Neural cell (in vitro differentiated cells): Measurements from ENCODE around the gene P2RY11. TPM values are rescaled to one million over a fixed set of nuclear protein-coding genes. Genes with fewer than 3 reads are reported as not detected.
A peak's percentile ranks its signal among the peaks of the same experiment; 100 is the strongest.

ENCODE experiments used
- H2AFZ ChIP-seq: fragments of 200-600, 300-800 bp; sonication (generic), shearing (Covaris generic); 2 replicates; pipeline ENCODE4 v1.6.0; 2014; ENCODE audit warnings: low read depth, mild to moderate bottlenecking, antibody characterized with exemption, low read length, moderate library complexity
- H3F3A ChIP-seq: fragments of 200-600 bp; shearing (Covaris generic); 2 replicates; pipeline ENCODE4 v1.6.1; 2016; ENCODE audit warnings: mild to moderate bottlenecking, moderate library complexity, mixed read lengths, antibody characterized with exemption, low read length; ENCODE audit not compliant: insufficient read depth, poor library complexity, severe bottlenecking
- H3K27ac ChIP-seq: fragments of 200-600, 300-800 bp; sonication (generic), shearing (Covaris generic); 2 replicates; pipeline ENCODE4 v1.5.1; 2014; ENCODE audit warnings: mild to moderate bottlenecking, low read length, moderate library complexity
- H3K27me3 ChIP-seq: fragments of 300-800, 200-600 bp; sonication (generic), shearing (Covaris generic); 2 replicates; pipeline ENCODE4 v1.6.0; 2014; ENCODE audit warnings: mild to moderate bottlenecking, low read depth, low read length, moderate library complexity; ENCODE audit not compliant: insufficient read depth
- H3K36me3 ChIP-seq: fragments of 300-800, 200-600 bp; sonication (generic), shearing (Covaris generic); 2 replicates; pipeline ENCODE4 v1.5.1; 2014; ENCODE audit warnings: mild to moderate bottlenecking, antibody characterized with exemption, low read length, moderate library complexity; ENCODE audit not compliant: insufficient read depth
- H3K4me2 ChIP-seq: fragments of 300-800, 200-600 bp; sonication (generic), shearing (Covaris generic); 2 replicates; pipeline ENCODE4 v1.6.0; 2014; ENCODE audit warnings: mild to moderate bottlenecking, low read length
- H3K4me3 ChIP-seq: fragments of 300-800, 200-600 bp; sonication (generic), shearing (Covaris generic); 2 replicates; pipeline ENCODE4 v1.5.1; 2014; ENCODE audit warnings: mild to moderate bottlenecking, low read length, moderate library complexity
- H3K79me2 ChIP-seq: fragments of 200-600 bp; shearing (Covaris generic); replicated peaks from 2 replicates; pipeline ENCODE4 v1.6.0; 2014; ENCODE audit warnings: mild to moderate bottlenecking, low read length, moderate library complexity; ENCODE audit not compliant: insufficient read depth
- H3K9ac ChIP-seq: fragments of 300-800, 200-600 bp; sonication (generic), shearing (Covaris generic); 2 replicates; pipeline ENCODE4 v1.6.1; 2016; ENCODE audit warnings: mild to moderate bottlenecking, low read length, mixed read lengths
- H3K9me2 ChIP-seq: fragments of 200-600 bp; shearing (Covaris generic); 2 replicates; pipeline ENCODE4 v1.6.1; 2016; ENCODE audit warnings: mild to moderate bottlenecking, low read length, mixed read lengths; ENCODE audit not compliant: insufficient read depth
- H3K9me3 ChIP-seq: fragments of 200-600, 300-800 bp; sonication (generic), shearing (Covaris generic); 2 replicates; pipeline ENCODE4 v1.6.1; 2016; ENCODE audit warnings: mild to moderate bottlenecking, mixed run types, low read length, moderate library complexity, mixed read lengths
- H4K20me1 ChIP-seq: fragments of 200-600 bp; shearing (Covaris generic); 2 replicates; pipeline ENCODE4 v1.6.1; 2016; ENCODE audit warnings: mild to moderate bottlenecking, mixed run types; ENCODE audit not compliant: insufficient read depth
- EP300 ChIP-seq: fragments of 450-650 bp; conservative IDR thresholded peaks from 2 replicates; pipeline ENCODE4 v1.6.1; 2014; ENCODE audit warnings: antibody characterized with exemption, mild to moderate bottlenecking, moderate library complexity; ENCODE audit not compliant: poor library complexity, severe bottlenecking
- EZH2 ChIP-seq: fragments of 200-600, 300-800 bp; shearing (Covaris generic), sonication (generic); IDR thresholded peaks from 2 replicates; pipeline ENCODE4 v1.6.1; 2014; ENCODE audit warnings: antibody characterized with exemption, low read length, borderline replicate concordance, mild to moderate bottlenecking; ENCODE audit not compliant: insufficient read depth, poor library complexity, severe bottlenecking
- MXI1 ChIP-seq: fragments of 450-650 bp; conservative IDR thresholded peaks from 2 replicates; pipeline ENCODE4 v1.6.1; 2014; ENCODE audit warnings: antibody characterized with exemption, mild to moderate bottlenecking; ENCODE audit not compliant: poor library complexity, severe bottlenecking
- POLR2AphosphoS5 ChIP-seq: IDR thresholded peaks from 2 replicates; pipeline ENCODE4 v1.6.1; 2012
- RAD21 ChIP-seq: fragments of 450-650 bp; conservative IDR thresholded peaks from 2 replicates; pipeline ENCODE4 v1.6.1; 2014; ENCODE audit warnings: antibody characterized with exemption, mild to moderate bottlenecking, moderate library complexity
- SMC3 ChIP-seq: fragments of 450-650 bp; conservative IDR thresholded peaks from 2 replicates; pipeline ENCODE4 v1.6.1; 2014; ENCODE audit warnings: antibody characterized with exemption, mild to moderate bottlenecking, moderate library complexity; ENCODE audit not compliant: poor library complexity
- TAF1 ChIP-seq: IDR thresholded peaks from 2 replicates; pipeline ENCODE4 v1.6.1; 2012; ENCODE audit warnings: low read depth
- polyA plus RNA-seq: library from polyadenylated mRNA; depleted of rRNA; stranded (reverse); fragments of >200 nt; gene quantifications from 2 replicates; pipeline ENCODE4 v1.2.3, GENCODE V29; 2014
- TF ChIP-seq, protein P1 (sequence below): fragments of 450-650 bp; IDR thresholded peaks from 2 replicates; pipeline ENCODE4 v1.5.1; 2014; ENCODE audit warnings: antibody characterized with exemption, mild to moderate bottlenecking, moderate library complexity; ENCODE audit not compliant: poor library complexity, severe bottlenecking
- TF ChIP-seq, protein P2 (sequence below): IDR thresholded peaks from 2 replicates; pipeline ENCODE4 v1.6.1; 2012; ENCODE audit warnings: borderline replicate concordance

The P2RY11 gene
- polyA plus RNA-seq, 1 donor from 2014 or later: 5.4 TPM

DNA sequence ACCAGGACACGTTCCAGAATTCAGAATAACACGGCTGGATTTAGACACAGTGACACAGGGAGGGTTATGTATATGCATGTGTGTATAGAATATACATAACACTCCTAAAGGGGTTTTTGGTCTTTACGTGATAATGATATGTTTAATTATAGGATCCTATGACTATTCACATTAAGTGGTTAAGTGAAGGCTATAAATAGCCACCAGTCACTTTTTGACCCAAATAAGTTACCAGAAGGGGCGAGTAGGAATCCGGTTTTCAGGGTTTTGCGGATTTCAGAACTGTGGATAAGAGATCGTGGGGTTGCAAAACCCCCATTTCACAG, 15.9 kb upstream of the P2RY11 start:
- TF ChIP-seq POLR2AphosphoS5 (no peak), EZH2 (no peak)
- TF ChIP-seq, protein P1, sequence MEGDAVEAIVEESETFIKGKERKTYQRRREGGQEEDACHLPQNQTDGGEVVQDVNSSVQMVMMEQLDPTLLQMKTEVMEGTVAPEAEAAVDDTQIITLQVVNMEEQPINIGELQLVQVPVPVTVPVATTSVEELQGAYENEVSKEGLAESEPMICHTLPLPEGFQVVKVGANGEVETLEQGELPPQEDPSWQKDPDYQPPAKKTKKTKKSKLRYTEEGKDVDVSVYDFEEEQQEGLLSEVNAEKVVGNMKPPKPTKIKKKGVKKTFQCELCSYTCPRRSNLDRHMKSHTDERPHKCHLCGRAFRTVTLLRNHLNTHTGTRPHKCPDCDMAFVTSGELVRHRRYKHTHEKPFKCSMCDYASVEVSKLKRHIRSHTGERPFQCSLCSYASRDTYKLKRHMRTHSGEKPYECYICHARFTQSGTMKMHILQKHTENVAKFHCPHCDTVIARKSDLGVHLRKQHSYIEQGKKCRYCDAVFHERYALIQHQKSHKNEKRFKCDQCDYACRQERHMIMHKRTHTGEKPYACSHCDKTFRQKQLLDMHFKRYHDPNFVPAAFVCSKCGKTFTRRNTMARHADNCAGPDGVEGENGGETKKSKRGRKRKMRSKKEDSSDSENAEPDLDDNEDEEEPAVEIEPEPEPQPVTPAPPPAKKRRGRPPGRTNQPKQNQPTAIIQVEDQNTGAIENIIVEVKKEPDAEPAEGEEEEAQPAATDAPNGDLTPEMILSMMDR: no peak
- TF ChIP-seq, protein P2, sequence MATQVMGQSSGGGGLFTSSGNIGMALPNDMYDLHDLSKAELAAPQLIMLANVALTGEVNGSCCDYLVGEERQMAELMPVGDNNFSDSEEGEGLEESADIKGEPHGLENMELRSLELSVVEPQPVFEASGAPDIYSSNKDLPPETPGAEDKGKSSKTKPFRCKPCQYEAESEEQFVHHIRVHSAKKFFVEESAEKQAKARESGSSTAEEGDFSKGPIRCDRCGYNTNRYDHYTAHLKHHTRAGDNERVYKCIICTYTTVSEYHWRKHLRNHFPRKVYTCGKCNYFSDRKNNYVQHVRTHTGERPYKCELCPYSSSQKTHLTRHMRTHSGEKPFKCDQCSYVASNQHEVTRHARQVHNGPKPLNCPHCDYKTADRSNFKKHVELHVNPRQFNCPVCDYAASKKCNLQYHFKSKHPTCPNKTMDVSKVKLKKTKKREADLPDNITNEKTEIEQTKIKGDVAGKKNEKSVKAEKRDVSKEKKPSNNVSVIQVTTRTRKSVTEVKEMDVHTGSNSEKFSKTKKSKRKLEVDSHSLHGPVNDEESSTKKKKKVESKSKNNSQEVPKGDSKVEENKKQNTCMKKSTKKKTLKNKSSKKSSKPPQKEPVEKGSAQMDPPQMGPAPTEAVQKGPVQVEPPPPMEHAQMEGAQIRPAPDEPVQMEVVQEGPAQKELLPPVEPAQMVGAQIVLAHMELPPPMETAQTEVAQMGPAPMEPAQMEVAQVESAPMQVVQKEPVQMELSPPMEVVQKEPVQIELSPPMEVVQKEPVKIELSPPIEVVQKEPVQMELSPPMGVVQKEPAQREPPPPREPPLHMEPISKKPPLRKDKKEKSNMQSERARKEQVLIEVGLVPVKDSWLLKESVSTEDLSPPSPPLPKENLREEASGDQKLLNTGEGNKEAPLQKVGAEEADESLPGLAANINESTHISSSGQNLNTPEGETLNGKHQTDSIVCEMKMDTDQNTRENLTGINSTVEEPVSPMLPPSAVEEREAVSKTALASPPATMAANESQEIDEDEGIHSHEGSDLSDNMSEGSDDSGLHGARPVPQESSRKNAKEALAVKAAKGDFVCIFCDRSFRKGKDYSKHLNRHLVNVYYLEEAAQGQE: no peak
- peak overlapping the region; percentile 59 for H3K4me3 ChIP-seq
- no peaks in the 10 kb centered on the region for H4K20me1 ChIP-seq
- H3K4me2 ChIP-seq: no peak overlapping the region
- H3K36me3 ChIP-seq: no peaks in the 10 kb centered on the region
- no peaks in the 10 kb centered on the region for H3K27me3 ChIP-seq
- H3K9me3 ChIP-seq: no peaks in the 10 kb centered on the region
- no peaks in the 10 kb centered on the region for H3F3A ChIP-seq
- no peaks in the 10 kb centered on the region for H3K9me2 ChIP-seq
- H3K79me2 ChIP-seq: no peaks in the 10 kb centered on the region
- no peak overlapping the region for H3K27ac ChIP-seq
- H3K9ac ChIP-seq: no peak overlapping the region
- H2AFZ ChIP-seq: no peak overlapping the region

DNA sequence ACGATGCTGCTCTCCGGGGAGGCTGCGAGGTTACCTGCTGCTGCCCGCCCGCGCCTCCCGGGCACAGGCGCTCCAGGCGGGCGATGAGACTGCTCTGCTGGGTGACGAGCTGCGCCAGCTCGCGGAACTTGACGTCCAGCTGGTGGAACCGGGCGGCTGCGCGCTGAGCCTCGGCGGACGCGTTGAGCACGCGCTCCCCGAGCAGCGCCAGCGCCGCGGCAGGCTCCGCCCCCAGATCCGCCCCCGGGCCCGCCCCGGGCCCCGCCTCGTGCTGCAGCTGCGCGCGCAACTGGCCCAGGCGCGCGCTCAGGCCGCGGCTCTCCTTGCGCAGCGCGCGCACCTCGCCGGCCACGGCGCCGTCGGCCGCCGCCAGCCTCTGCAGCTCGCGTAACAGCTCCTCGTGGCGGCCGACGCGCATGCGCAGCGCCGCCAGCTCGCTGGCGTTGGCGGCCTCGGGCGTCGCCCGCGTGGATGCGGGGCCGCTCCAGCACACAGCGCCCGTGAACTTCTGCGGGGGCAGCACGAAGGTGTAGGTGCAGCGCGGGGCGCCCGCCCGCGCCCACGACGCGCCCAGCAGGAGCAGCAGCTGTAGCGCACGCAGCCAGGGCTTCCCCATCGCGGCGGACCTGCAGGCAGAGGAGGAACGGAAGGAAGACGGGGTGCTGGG, 15.4 kb upstream of the P2RY11 start:
- no peaks in the 10 kb centered on the region for H3K79me2 ChIP-seq
- H3K9me3 ChIP-seq: no peaks in the 10 kb centered on the region
- H3K9me2 ChIP-seq: no peaks in the 10 kb centered on the region
- H4K20me1 ChIP-seq: no peaks in the 10 kb centered on the region
- no peaks in the 10 kb centered on the region for H3K27me3 ChIP-seq
- TF ChIP-seq, protein P1: peak; percentile 30
- TF ChIP-seq POLR2AphosphoS5: peak; percentile 70
- TF ChIP-seq RAD21: peak; percentile 25
- TF ChIP-seq EP300: no peak
- no peak for TF ChIP-seq SMC3
- TF ChIP-seq EZH2: no peak
- TF ChIP-seq, protein P2: no peak
- TF ChIP-seq MXI1: peak; percentile 80
- TF ChIP-seq TAF1: no peak
- H3F3A ChIP-seq: no peaks in the 10 kb centered on the region
- H3K4me3 ChIP-seq: peak overlapping the region; percentile 68
- H2AFZ ChIP-seq: peak overlapping the region; percentile 90
- H3K9ac ChIP-seq: peak overlapping the region; percentile 62
- peak overlapping the region; percentile 61 for H3K27ac ChIP-seq
- H3K4me2 ChIP-seq: no peak overlapping the region
- H3K36me3 ChIP-seq: no peaks in the 10 kb centered on the region
